Anterior cingulate cortex (tissue), 58 donors: ENCODE results near the gene MAPK1.
"Not testable (repeated sequence)": the region's sequence is repeated elsewhere in the genome, so short reads cannot be mapped to it uniquely, and the experiment has no call there.

Experiments
- DNase-seq, 58 donors: peaks; one replicate each; lab custom pipeline; 2025; lab: John Stamatoyannopoulos, UW

The MAPK1 gene

GRCh38 chr22:21760640-21761039 lies 106.8 kb downstream of the MAPK1 start:
- DNase-seq: no peak

- DNase-seq: peak in 4 of 58 donors; percentile 5 to 19 (median 8)
Observed at GRCh38 chr22:21759646-21760376, 107.6 kb downstream of the MAPK1 start.

GRCh38 chr22:21759093-21759492 lies 108.4 kb downstream of the MAPK1 start:
- peak in 4 of 58 donors; percentile 10 to 23 (median 12) for DNase-seq

GRCh38 chr22:21758091-21758864 lies 109.2 kb downstream of the MAPK1 start:
- DNase-seq: peak in 1 of 58 donors; percentile 29

GRCh38 chr22:21755851-21756284 lies 111.6 kb downstream of the MAPK1 start:
- DNase-seq: no peak

- peak in 23 of 58 donors; percentile 9 to 56 (median 28) for DNase-seq
Observed at GRCh38 chr22:21754523-21754922, 112.9 kb downstream of the MAPK1 start.

- DNase-seq: no peak
Observed at GRCh38 chr22:21753374-21754111, 113.9 kb downstream of the MAPK1 start.

GRCh38 chr22:21752276-21752675 lies 115.2 kb downstream of the MAPK1 start:
- DNase-seq: peak in 1 of 58 donors; percentile 21

- DNase-seq: no peak
Observed at GRCh38 chr22:21745948-21746347, 121.5 kb downstream of the MAPK1 start.

- DNase-seq: not testable (repeated sequence)
Observed at GRCh38 chr22:21744917-21745316, 122.5 kb downstream of the MAPK1 start.

GRCh38 chr22:21741790-21742189 lies 125.7 kb downstream of the MAPK1 start:
- no peak for DNase-seq

- no peak for DNase-seq
Observed at GRCh38 chr22:21741059-21741458, 126.4 kb downstream of the MAPK1 start.

- no peak for DNase-seq
Observed at GRCh38 chr22:21739828-21740377, 127.5 kb downstream of the MAPK1 start.

GRCh38 chr22:21738966-21739365 lies 128.5 kb downstream of the MAPK1 start:
- no peak for DNase-seq

- no peak for DNase-seq
Observed at GRCh38 chr22:21738081-21738480, 129.4 kb downstream of the MAPK1 start.

- DNase-seq: no peak
Observed at GRCh38 chr22:21736948-21737347, 130.5 kb downstream of the MAPK1 start.

GRCh38 chr22:21736084-21736642 lies 131.3 kb downstream of the MAPK1 start:
- DNase-seq: peak in 1 of 58 donors; percentile 64

GRCh38 chr22:21735200-21736083 lies 132.0 kb downstream of the MAPK1 start, which contains the start of gene YPEL1:
Gene YPEL1, minus strand, starts transcription at chr22:21735794. Its CDS starts 25,050 bp downstream, at chr22:21710744.
- DNase-seq: peak; percentile 69 to 100 (median 96)
